ENCODE measurements around the gene MRPL14. TPM values are rescaled to one million over a fixed set of nuclear protein-coding genes. Genes with fewer than 3 reads are reported as not detected.

The MRPL14 gene
- total and polyA plus RNA-seq, 9 of the 15 experiments (the other 6 are each of a cell fraction or from before 2014, with no cell fraction given) = 126 to 424 (median 165) TPM

DNA sequence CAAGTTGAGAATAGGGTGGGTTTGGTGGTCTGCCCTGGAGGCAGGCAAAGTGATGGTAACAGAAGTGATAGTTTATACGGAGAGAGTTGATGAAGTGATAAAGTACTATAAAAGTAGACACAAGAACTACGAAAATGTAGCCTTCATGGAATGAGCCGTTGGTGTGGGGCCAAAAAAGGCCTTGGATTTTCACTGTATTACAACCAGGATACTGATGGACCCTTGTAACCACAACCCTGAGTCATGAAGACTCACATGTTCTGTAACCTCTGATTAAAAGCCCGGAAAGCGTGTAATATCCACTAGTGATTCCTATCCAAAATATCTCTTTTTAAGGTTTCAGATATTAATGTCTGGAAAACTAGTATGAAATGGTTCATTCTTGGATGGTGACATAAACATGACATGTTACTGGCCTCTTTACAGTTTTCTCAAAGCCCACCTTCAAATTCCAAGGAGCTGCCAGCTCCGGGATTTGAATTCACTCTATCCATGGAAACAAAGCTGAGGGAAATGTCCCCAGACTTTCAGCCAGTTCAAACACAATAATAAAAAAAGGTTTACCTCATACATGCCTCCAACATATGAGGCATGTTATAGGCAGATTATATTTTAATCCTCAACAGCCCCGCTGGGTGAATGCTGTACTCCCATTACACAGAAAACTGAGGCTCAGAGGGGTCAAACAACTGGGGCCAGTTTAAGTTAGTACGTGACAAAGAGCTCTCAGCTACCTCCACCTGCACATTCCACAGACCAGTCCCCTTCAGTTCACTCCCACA lies 55.4 kb downstream of the MRPL14 start (continued):
- TF ChIP-seq, protein P1, sequence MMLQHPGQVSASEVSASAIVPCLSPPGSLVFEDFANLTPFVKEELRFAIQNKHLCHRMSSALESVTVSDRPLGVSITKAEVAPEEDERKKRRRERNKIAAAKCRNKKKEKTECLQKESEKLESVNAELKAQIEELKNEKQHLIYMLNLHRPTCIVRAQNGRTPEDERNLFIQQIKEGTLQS (IDR thresholded peaks at IDR 0.05) = peak; percentile 49
- TF ChIP-seq, protein P1 (CRISPR knock-in tag; conservative IDR thresholded peaks at IDR 0.05) = no peak
- TF ChIP-seq GATAD2B (IDR thresholded peaks at IDR 0.05; ENCODE audit: borderline replicate concordance) = 0 out of 2 replicates have a peak, but pooled peaks have one; percentile 44

DNA sequence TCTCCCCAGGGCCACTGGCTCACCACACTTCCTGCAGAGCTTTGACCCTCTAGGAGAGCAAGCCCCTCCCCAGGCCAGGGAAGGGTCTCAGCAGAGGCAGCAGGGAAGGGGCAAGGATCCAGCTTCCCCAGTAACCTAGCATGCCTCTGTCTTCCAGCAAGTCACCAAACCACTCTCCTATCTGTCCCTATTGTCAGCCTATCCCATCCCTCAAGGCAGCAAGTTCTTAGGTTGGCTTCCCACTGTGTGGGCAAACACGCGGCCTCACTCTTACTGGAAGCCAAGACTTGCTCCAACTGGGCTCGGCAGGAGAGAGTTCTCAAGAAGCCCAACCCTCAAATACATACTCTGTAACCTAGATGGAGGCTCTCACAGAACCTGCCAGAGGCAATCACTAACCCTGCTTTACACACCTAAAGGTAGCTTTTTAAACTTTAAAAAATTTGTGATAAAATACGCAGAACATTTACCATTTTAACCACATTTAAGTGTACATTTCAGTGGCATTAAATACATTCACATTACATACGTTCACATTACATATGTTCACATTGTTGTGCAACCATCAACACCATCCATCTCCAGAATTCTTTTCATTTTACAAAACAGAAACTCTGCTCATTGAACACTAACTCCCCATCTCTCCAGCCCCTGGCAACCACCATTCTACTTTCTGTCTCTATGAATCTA lies 58.5 kb downstream of the MRPL14 start:
- intact Hi-C loops (cut with micrococcal nuclease) = no loop called here
- H3K27ac ChIP-seq (ENCODE audit: extremely low read depth, low read depth, low read length) = peak overlapping the region; percentile 14; the same call in 1 of the 3 replicates
- TF ChIP-seq, protein P2, sequence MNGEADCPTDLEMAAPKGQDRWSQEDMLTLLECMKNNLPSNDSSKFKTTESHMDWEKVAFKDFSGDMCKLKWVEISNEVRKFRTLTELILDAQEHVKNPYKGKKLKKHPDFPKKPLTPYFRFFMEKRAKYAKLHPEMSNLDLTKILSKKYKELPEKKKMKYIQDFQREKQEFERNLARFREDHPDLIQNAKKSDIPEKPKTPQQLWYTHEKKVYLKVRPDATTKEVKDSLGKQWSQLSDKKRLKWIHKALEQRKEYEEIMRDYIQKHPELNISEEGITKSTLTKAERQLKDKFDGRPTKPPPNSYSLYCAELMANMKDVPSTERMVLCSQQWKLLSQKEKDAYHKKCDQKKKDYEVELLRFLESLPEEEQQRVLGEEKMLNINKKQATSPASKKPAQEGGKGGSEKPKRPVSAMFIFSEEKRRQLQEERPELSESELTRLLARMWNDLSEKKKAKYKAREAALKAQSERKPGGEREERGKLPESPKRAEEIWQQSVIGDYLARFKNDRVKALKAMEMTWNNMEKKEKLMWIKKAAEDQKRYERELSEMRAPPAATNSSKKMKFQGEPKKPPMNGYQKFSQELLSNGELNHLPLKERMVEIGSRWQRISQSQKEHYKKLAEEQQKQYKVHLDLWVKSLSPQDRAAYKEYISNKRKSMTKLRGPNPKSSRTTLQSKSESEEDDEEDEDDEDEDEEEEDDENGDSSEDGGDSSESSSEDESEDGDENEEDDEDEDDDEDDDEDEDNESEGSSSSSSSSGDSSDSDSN (IDR thresholded peaks at IDR 0.05; ENCODE audit: borderline replicate concordance in 1 of 2, low read depth in 2 of 2, low read length in 2 of 2) = 0 out of 4 replicates have a peak, but pooled peaks of 1 of the 2 experiments have one; percentile 22
- TF ChIP-seq, protein P3, sequence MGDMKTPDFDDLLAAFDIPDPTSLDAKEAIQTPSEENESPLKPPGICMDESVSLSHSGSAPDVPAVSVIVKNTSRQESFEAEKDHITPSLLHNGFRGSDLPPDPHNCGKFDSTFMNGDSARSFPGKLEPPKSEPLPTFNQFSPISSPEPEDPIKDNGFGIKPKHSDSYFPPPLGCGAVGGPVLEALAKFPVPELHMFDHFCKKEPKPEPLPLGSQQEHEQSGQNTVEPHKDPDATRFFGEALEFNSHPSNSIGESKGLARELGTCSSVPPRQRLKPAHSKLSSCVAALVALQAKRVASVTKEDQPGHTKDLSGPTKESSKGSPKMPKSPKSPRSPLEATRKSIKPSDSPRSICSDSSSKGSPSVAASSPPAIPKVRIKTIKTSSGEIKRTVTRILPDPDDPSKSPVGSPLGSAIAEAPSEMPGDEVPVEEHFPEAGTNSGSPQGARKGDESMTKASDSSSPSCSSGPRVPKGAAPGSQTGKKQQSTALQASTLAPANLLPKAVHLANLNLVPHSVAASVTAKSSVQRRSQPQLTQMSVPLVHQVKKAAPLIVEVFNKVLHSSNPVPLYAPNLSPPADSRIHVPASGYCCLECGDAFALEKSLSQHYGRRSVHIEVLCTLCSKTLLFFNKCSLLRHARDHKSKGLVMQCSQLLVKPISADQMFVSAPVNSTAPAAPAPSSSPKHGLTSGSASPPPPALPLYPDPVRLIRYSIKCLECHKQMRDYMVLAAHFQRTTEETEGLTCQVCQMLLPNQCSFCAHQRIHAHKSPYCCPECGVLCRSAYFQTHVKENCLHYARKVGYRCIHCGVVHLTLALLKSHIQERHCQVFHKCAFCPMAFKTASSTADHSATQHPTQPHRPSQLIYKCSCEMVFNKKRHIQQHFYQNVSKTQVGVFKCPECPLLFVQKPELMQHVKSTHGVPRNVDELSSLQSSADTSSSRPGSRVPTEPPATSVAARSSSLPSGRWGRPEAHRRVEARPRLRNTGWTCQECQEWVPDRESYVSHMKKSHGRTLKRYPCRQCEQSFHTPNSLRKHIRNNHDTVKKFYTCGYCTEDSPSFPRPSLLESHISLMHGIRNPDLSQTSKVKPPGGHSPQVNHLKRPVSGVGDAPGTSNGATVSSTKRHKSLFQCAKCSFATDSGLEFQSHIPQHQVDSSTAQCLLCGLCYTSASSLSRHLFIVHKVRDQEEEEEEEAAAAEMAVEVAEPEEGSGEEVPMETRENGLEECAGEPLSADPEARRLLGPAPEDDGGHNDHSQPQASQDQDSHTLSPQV (IDR thresholded peaks at IDR 0.05) = peak; percentile 76
- TF ChIP-seq SMAD3 (CRISPR knock-in tag; conservative IDR thresholded peaks at IDR 0.05) = no peak
- TF ChIP-seq, protein P4, sequence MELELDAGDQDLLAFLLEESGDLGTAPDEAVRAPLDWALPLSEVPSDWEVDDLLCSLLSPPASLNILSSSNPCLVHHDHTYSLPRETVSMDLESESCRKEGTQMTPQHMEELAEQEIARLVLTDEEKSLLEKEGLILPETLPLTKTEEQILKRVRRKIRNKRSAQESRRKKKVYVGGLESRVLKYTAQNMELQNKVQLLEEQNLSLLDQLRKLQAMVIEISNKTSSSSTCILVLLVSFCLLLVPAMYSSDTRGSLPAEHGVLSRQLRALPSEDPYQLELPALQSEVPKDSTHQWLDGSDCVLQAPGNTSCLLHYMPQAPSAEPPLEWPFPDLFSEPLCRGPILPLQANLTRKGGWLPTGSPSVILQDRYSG (tag; conservative IDR thresholded peaks at IDR 0.05; ENCODE audit: low read depth) = 0 out of 2 replicates have a peak, but pooled peaks have one; percentile 47

More for the DNA sequence above, 58.5 kb downstream of the MRPL14 start:
- Histone ChIP-seq H3K79me2 (ENCODE audit: control insufficient read depth, insufficient read depth, low read length) (peaks cover 4% of the 10 kb centered on the region; the same call in 2 of the 3 replicates), H3K4me2 (ENCODE audit: insufficient read depth, low read length) (no peak overlapping the region), H2AFZ (ENCODE audit: low read depth, low read length) (peak overlapping the region; percentile 76), H3K27me3 (ENCODE audit: control insufficient read depth in 2 of 2, insufficient read depth in 2 of 2, low read length in 2 of 2) (no peaks in the 10 kb centered on the region), H3K9ac (ENCODE audit: insufficient read depth in 1 of 2, low read depth in 2 of 2, low read length in 2 of 2) (peak overlapping the region; percentile 32 to 40; a peak in 3 of 4 replicates), H3K4me1 (replicated peaks in 1 of 2; ENCODE audit: control insufficient read depth in 2 of 2, insufficient read depth in 2 of 2, low read length in 2 of 2) (peaks cover 57 to 65% of the 10 kb centered on the region in 2 experiments), H3K9me3 (replicated peaks; ENCODE audit: control insufficient read depth, insufficient read depth, low read depth, low read length) (no peaks in the 10 kb centered on the region), H3K36me3 (ENCODE audit: control insufficient read depth, insufficient read depth, low read length) (no peaks in the 10 kb centered on the region), H3K9me1 (ENCODE audit: control insufficient read depth, insufficient read depth, low read length) (no peaks in the 10 kb centered on the region), H4K20me1 (replicated peaks; ENCODE audit: control insufficient read depth, insufficient read depth, low read length) (no peaks in the 10 kb centered on the region), H3K4me3 (no peak overlapping the region)
- ChIA-PET CTCF (ENCODE audit: low intra/inter-chr PET ratio) (no interaction called here), POLR2A (interaction anchor here (0.6 to 1.4 kb wide), 3 partner anchors 10 to 440 kb away, joined by 3 to 5 read pairs (median 3); partner anchors contain the start of gene GTPBP2)
- 51% methylated on average over 5 of the region's 5 CpGs for WGBS (ENCODE audit: insufficient coverage, low coverage, missing lambda C conversion rate)
- no peak for DNase-seq (ENCODE audit: extremely low read depth in 1 of 4, low spot score in 3 of 4)
- peak; percentile 15 for FAIRE-seq
- ATAC-seq = no peak
- in situ Hi-C loops (cut with MboI) = loop anchor here (5.0 kb wide), 1 partner anchor 346 kb away; no protein-coding TSS in a partner anchor
- BruUV-seq (replicated peaks) = no TSS peak

All from K562 (cell line).